ENCODE results near the gene SLC43A2. TPM values are rescaled to one million over a fixed set of nuclear protein-coding genes. Genes with fewer than 3 reads are reported as not detected.

SLC43A2 gene
- total RNA-seq, 1 experiment from 2014 or later: 12.9 TPM

DNA sequence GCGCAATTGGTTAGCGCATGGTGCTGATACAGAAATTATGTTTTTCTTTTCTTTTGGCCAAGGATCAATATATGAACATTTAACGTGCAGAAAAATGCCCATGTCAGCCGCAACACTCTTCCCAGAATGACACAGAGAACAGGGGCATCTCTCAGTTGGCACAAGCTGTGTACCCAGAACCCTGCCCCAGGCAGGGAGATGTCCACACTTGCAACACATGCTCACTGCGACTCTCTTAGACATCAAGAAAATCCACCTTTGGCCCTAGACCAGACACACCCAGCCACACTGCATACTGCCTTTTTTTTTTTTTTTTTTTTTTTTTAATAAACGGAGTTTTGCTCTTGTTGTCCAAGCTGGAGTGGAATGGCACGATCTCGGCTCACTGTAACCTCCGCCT lies 83.0 kb downstream of the SLC43A2 start:
- H3K79me1 ChIP-seq (ENCODE audit: insufficient read depth, low read depth, low read length, poor library complexity, severe bottlenecking): no peaks in the 10 kb centered on the region
- H3K18ac ChIP-seq (ENCODE audit: insufficient read length, low read depth, low read length): no peak overlapping the region
- Mint-ChIP-seq H3K9me3 (no peaks in the 10 kb centered on the region), H3K27me3 (ENCODE audit: low read depth) (no peaks in the 10 kb centered on the region), H3K36me3 (ENCODE audit: insufficient read depth in 1 of 3, low read depth in 3 of 3) (peaks cover 26 to 80% (median 57%) of the 10 kb centered on the region in 3 experiments; a peak in 6 of 7 replicates), H3K4me3 (no peak overlapping the region), H3K27ac (peak overlapping the region in 2 of 3 experiments; percentile 29 to 40; a peak in 3 of 7 replicates), H3K4me1 (peaks cover 0 to 6% of the 10 kb centered on the region in 2 experiments; a peak in 1 of 4 replicates)
- H3K27me3 ChIP-seq (ENCODE audit: insufficient read depth, low read length): no peaks in the 10 kb centered on the region
- no peak overlapping the region for H3K56ac ChIP-seq (ENCODE audit: insufficient read length, low read depth, low read length)
- H4K8ac ChIP-seq (replicated peaks; ENCODE audit: insufficient read length, low read depth, low read length): no peak overlapping the region
- H2BK120ac ChIP-seq (ENCODE audit: low read depth, low read length, poor library complexity, severe bottlenecking): no peak overlapping the region
- H3K23ac ChIP-seq (ENCODE audit: insufficient read length, low read depth, low read length): no peak overlapping the region
- H2AFZ ChIP-seq (ENCODE audit: low read length): no peak overlapping the region
- no peak overlapping the region for H2BK12ac ChIP-seq (ENCODE audit: insufficient read length, low read depth, low read length)
- H3K9me3 ChIP-seq (ENCODE audit: control insufficient read depth, low read depth, low read length): no peaks in the 10 kb centered on the region
- H3T11ph ChIP-seq (ENCODE audit: low read length): no peak overlapping the region
- H3K79me2 ChIP-seq (ENCODE audit: insufficient read depth, low read length): no peaks in the 10 kb centered on the region
- no peak for DNase-seq
- no peaks in the 10 kb centered on the region for H3K23me2 ChIP-seq (ENCODE audit: insufficient read length, low read depth, low read length, poor library complexity, severe bottlenecking)
- no peak overlapping the region for H3K9ac ChIP-seq (ENCODE audit: extremely low read depth, insufficient read length, low read length)
- no peak overlapping the region for H3K27ac ChIP-seq (ENCODE audit: insufficient read length, low read depth, low read length)
- no peak overlapping the region for H4K5ac ChIP-seq (ENCODE audit: insufficient read length, low read depth, low read length)
- H2BK5ac ChIP-seq (ENCODE audit: insufficient read length, low read length): no peak overlapping the region
- H3K14ac ChIP-seq (ENCODE audit: insufficient read depth, low read length): no peak overlapping the region
- no peak overlapping the region for H2BK20ac ChIP-seq (ENCODE audit: low read depth, low read length, poor library complexity, severe bottlenecking)
- no peak overlapping the region for H3K4ac ChIP-seq (ENCODE audit: low read depth, low read length)
- no CpG with 5 or more reads among the region's 9 CpGs for WGBS (ENCODE audit: extremely low coverage, insufficient read length, low lambda C conversion rate)
- H4K20me1 ChIP-seq (ENCODE audit: control insufficient read depth, insufficient read depth, insufficient read length): no peaks in the 10 kb centered on the region
- H2AK5ac ChIP-seq (ENCODE audit: insufficient read length, low read length): no peak overlapping the region
- no peaks in the 10 kb centered on the region for H3K4me1 ChIP-seq (ENCODE audit: insufficient read depth, low read length)
- no peak overlapping the region for H2BK15ac ChIP-seq (ENCODE audit: low read depth, low read length)
- no peak overlapping the region for H3K4me2 ChIP-seq (ENCODE audit: insufficient read depth, insufficient read length, low read length)
- TF ChIP-seq, protein P1, sequence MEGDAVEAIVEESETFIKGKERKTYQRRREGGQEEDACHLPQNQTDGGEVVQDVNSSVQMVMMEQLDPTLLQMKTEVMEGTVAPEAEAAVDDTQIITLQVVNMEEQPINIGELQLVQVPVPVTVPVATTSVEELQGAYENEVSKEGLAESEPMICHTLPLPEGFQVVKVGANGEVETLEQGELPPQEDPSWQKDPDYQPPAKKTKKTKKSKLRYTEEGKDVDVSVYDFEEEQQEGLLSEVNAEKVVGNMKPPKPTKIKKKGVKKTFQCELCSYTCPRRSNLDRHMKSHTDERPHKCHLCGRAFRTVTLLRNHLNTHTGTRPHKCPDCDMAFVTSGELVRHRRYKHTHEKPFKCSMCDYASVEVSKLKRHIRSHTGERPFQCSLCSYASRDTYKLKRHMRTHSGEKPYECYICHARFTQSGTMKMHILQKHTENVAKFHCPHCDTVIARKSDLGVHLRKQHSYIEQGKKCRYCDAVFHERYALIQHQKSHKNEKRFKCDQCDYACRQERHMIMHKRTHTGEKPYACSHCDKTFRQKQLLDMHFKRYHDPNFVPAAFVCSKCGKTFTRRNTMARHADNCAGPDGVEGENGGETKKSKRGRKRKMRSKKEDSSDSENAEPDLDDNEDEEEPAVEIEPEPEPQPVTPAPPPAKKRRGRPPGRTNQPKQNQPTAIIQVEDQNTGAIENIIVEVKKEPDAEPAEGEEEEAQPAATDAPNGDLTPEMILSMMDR (conservative IDR thresholded peaks at IDR 0.05): no peak
- no peak overlapping the region for H4K91ac ChIP-seq (ENCODE audit: insufficient read length, low read depth, low read length)

All from H9 (cell line).